NOMO-1 treated with DMSO at 0.1 percent for 48 hours (cell line): ENCODE data around the gene PCED1B.
"Not testable (repeated sequence)": the region's sequence is repeated elsewhere in the genome, so short reads cannot be mapped to it uniquely, and the experiment has no call there.

ENCODE experiments used
- DNase-seq: peaks from one replicate; lab custom pipeline; 2025; ENCODE audit not compliant: unreplicated experiment; lab: John Stamatoyannopoulos, UW

PCED1B gene, protein sequence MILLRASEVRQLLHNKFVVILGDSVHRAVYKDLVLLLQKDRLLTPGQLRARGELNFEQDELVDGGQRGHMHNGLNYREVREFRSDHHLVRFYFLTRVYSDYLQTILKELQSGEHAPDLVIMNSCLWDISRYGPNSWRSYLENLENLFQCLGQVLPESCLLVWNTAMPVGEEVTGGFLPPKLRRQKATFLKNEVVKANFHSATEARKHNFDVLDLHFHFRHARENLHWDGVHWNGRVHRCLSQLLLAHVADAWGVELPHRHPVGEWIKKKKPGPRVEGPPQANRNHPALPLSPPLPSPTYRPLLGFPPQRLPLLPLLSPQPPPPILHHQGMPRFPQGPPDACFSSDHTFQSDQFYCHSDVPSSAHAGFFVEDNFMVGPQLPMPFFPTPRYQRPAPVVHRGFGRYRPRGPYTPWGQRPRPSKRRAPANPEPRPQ

DNA sequence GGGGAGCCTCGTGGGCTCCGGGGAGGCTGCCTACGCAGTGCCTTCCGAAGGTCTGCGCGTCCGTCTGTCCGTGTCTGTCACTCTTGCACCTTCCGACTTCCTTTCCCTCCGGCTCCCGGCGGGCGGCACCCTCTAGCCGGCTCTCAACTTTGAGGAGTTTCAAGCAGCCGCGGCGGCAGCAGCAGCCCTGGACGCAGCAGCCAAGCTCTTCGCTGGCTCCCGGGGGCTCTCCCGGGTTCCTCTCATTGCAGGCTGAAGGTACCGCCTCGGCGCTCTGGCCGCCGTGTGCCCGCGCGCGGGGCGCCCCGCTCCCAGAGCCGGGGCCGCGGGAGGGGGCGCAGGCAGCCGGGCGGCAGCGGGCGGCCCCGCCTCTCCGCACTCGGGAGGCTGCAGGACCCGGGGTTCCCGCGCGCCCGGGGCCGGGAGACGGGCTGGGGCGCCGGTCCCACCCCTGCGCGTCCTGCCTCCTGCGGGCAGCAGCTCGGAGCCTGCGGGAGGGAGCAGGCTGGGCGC is at the start of gene PCED1B, which contains the start of gene AMIGO2:
PCED1B (plus strand) TSS at position 154 of the 513 bp plus-strand sequence. CDS start 155,443 bp downstream, outside the sequence.
AMIGO2 (minus strand) TSS at position 492 of the 513 bp plus-strand sequence. CDS start 957 bp downstream, outside the sequence.
- DNase-seq: peak; percentile 70

DNA sequence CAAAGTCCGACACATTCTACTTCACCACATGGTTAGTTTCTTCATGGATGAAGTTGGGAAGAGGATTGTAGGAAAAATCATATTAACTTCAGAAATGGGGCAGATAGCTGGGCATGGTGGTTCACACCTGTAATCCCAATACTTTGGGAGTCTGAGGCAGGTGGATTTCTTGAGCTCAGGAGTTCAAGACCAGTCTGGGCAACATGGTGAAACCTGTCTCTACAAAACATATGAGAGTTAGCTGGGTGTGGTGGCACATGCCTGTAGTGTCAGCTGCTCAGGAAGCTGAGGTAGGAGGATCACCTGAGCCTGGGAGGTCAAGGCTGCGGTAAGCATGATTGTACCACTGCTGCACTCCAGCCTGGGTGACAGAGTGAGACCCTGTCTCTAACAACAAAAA is 49.5 kb upstream of the PCED1B start:
- DNase-seq: no peak

DNA sequence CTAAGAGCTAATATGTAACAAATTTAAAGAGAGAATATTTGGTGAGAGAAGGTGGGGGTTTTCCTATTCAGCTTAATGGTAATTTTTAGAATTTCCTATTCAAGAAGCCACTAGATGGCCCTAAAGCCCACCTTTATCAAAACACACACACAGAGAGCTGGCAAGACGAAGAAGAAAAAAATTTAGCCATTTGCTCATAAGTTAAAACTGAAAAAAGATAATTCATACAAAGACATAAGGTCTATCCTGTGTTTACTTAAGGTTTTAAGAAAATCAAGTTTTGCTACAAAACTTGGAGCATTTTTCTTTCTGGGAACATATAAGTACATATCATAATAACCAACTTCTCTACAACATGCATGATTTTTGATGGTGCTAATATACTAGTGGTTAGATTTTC is 46.8 kb upstream of the PCED1B start:
- peak; percentile 47 for DNase-seq

DNA sequence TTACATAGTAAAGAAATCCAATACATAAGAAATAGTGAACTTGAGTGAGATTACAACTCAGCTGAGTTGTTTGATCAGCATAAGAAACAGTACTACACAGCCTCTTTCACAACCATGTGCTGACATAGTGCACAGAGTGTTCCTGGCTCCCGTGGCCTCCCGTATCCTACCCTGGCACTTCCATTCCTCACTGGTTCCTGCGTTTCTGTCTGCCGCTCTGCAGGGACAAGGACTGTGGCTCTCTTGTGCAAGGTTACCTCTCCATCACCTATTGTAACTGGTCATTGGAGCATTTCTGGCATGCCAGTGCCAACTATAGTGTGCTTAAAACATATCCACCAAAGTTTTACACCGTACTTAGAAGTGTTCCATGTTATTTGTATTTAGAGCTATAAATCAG is 46.3 kb upstream of the PCED1B start:
- no peak for DNase-seq

DNA sequence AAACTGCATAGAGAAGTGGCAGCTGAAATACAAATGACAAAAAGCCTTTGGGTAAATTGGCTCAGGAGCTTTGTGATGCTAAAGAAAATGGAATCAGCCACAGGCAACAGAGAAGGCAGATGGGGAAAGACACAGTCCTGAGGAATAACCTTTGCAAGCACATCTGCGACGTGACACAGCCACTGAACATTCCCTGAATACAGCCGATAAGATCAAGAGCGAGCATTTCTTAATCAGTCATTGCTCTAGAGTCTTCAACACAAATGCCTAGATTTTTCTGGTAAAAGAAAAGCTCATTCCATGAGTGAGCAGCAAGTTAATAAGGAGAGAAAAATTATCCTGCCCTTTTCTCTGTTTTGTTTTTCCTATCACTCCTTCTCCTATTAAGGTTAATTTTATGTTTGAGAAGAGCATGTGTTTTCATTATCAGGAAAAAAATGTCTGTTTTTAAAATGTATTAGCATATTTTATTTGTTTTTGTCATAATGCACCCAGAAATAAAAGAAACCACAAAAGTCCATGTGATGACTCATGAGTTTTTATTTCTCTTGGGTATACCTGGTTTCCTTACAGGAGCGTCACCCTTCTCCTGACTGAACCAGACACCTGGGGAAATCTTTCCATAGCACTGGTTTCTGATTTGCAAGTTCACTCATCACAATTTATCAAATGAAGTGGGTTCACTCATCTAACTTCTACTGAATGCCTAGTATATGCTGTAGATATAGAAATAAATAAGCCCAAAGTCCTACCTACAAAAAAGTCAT is 45.4 kb upstream of the PCED1B start:
- no peak for DNase-seq

DNA sequence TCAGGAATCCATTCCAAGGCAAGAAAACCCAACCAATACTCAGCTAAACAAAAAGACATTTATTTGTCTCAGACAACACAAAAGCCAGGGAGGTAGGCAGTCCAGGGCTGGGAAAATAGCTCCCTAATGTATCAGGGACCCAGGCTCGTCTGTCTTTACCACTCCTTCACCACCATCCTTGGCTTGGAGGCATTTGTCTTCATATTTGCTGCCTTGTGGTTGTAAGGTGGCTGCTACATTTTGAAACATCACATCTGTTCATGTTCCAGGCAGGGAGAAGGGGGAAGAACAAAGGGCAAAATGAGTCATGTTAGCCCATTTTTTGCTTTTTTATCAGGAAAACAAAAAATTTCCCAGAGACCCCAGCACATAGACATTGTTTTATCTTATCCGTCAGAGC is 44.8 kb upstream of the PCED1B start:
- no peak for DNase-seq

DNA sequence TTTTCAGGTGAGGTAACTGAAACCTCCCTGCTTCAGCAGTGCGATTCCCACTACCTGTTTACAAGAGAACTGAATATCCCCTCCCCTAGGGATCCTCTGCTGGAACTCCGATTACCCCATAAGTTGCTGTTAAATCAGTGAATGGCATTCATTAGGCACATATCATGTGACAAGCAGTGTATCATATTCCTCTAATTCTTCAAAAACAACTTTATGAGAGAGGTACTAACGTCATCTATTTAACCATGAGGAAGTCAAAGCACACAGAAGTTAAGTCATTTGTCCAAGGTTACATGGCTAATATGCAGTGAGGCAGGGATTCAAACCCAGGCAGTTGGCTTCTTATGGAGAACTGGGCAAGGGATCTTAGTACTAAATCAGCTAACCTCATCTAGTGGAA is 43.9 kb upstream of the PCED1B start:
- DNase-seq: no peak

DNA sequence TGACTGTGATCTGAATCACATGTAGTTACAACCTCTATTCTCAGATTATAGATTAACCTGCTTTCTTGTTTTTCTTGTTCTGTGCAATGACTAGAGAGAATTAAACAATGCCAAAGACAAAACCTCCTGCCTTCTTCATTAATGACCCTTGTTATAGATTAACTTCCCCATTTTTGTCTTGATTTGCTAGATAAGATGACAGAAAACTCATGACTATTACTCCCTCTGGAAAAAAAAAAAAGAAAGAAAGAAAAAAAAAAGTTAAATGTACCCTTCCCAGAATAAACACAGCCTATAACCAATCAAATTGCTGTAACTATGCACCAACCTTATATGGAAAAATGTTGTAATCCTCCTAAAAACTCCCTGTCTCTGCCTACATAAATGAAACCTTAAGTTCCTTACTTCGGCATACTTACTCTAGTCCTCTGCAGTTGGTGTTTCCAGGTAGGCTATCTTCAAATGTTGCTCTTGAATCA is 41.1 kb upstream of the PCED1B start:
- DNase-seq: peak; percentile 50

DNA sequence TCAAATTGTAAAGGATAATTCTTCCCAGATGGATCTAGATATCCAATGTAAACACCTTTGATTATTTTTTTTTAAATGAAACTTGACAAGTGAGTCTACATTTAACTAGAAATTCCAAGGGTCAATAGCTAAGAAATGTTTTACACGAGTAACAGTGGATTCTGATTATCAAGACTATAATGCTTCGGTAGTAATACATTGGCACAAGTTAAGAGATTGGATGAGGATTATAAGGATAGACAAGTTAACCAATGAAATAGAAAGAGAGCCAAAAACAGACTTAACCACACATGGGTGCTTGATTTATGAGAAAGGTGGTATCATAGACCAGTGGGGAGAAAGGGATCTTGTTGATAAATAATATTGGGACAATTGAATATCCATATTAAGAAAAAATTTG is 40.3 kb upstream of the PCED1B start:
- DNase-seq: no peak

DNA sequence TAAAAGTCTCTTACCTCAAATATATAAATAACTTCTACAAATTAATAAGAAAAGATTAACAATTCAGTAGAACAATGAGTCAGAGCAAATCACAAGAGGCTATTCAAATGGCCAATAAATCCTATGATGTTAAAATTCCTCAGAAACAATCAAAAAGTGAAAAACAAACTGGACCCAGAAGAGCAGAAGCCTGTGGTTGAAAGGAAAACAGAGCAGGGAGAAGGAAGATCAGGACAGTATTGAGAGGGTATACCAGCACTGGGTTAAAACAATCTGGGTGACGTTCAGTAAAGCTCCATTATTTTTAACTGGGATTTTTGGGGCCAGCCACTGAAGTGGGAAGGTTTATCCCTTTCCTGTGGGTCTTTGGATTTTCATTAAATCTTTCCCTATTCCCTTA is 39.7 kb upstream of the PCED1B start:
- DNase-seq: no peak

DNA sequence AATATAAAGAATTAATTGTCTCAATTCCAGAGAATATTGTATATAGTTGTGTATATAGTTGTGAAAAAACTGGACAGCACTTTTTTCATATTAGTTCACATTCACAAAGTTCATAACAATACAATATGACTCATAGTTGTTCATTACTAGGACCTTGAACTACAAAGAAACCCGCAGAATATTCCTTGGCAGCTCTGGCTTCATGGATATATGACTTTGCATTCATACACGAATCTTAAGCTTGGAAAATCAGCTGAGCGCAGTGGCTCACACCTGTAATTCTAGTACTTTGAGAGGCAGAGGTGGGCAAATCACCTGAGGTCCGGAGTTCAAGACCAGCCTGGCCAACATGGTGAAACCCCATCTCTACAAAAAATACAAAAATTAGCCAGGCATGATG is 38.1 kb upstream of the PCED1B start:
- DNase-seq: no peak

DNA sequence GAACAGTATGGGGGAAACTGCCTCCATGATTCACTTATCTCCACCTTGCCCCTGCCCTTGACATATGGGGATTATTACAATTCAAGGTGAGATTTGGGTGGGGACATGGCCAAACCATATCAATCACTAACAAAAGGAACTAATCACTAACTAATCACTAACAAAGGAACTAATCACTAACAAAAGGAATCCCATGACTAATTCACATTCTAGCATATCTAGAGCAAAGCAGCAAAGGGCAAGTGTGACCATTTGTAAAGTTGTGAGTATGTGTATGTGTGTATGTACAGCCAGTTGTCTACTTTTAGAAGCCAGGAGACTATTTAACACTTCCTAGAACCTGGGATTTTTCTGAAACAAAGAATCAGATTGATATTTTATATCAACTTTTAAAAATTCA is 30.9 kb upstream of the PCED1B start:
- no peak for DNase-seq

DNA sequence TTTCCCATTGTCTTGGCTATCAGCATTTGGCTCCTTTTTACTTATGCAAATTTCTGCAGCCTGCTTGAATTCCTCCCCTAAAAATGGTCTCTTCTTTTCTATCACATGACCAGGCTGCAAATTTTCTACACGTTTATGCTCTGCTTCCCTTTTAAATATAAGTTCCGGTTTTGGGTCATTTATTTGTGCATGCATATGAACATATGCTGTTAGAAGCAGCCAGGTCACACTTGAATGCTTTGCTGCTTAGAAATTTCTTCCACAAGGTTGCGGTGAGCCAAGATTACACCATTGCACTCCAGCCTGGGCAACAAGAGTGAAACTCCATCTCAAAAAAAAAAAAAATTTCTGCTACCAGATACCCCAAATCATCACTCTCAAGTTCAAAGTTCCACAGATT is 28.1 kb upstream of the PCED1B start:
- not testable (repeated sequence) for DNase-seq

DNA sequence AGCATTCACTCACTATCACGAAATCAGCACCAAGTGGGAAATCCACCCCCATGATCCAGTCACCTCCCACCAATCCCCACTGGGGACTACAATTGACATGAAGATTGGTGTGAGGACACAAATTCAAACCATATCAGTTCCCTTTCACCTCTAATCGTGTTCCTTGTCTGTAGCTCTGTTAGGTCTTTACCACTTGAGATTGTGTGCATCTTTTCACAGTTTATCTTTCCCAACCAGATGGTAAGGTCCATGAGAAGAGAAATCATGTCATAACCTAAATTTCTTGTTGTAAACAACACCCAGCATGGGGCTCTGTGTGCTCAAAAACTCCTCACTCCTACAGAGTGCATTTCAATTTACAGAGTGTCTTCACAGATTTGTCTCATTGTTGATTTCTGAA is 27.1 kb upstream of the PCED1B start:
- no peak for DNase-seq

DNA sequence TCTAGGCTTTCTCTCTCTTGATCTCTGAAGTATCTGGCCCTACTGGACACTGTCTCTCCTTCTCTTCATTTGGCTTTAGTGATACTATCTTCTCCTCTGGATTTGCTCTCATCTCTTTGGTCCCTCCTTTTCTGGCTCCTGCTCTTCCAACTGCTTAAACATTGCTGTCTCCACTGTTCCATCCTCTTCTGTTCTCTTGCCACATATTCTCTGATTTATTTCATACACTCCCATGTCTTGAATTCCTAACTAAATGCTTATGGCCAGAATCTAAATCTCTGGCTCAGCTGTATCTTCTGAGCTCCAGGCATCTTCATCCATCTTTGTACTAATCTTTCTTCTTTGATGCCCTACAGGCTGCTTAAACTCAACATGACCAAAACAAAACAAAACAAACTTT is 25.5 kb upstream of the PCED1B start:
- no peak for DNase-seq

DNA sequence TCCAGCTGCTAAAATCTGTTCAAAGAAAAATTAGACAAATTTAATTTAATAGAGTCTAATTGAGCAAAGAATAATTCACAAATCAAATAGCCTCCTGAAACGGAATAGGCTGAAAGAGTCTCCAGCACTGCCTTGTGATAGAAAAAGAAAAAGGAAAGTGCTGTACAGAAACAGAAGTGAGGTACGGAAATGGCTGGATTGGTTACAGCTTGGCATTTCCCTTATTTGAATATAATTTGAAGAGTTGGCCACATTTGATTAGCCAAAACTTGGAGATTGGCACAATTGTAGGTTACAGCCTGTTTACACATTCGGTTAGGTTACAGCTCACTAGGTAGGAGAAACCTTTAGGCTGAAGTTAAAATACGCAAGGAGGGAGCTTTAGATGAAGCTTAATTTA is 24.8 kb upstream of the PCED1B start:
- DNase-seq: peak; percentile 21

DNA sequence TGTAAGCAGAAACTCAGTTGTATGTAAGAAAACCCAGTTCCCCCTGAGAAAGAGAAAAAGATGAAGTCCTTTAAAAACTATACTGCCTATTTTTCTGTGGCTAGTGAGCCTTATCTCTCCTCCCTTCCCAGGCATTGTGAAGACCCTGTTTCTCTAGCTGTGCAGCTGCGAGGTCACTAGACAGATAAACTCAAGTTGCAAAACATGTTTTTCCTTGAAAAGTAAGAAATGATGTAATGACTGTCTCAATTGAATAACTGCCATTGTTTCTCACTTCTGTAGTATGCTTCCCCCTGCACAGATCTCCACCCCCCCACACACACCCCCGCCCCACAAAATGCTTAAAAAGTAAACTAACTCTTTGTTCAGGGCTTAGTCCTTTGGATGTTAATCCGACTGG is 23.6 kb upstream of the PCED1B start:
- not testable (repeated sequence) for DNase-seq

DNA sequence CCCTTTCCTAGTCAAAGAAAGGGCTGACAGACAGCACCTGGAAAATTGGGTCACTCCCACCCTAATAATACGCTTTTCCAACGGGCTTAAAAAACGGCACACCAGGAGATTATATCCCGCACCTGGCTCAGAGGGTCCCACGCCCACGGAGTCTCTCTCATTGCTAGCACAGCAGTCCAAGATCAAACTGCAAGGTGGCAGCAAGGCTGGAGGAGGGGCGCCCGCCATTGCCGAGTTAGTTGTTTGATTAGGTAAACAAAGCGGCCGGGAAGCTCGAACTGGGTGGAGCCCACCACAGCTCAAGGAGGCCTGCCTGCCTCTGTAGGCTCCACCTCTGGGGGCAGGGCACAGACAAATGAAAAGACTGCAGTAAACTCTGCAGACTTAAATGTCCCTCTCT is 22.5 kb upstream of the PCED1B start:
- not testable (repeated sequence) for DNase-seq

DNA sequence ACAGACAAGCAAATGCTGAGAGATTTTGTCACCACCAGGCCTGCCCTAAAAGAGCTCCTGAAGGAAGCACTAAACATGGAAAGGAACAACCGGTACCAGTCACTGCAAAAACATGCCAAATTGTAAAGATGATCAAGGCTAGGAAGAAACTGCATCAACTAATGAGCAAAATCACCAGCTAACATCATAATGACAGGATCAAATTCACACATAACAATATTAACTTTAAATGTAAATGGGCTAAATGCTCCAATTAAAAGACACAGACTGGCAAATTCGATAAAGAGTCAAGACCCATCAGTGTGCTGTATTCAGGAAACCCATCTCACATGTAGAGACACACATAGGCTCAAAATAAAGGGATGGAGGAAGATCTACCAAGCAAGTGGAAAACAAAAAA is 20.8 kb upstream of the PCED1B start:
- not testable (repeated sequence) for DNase-seq

DNA sequence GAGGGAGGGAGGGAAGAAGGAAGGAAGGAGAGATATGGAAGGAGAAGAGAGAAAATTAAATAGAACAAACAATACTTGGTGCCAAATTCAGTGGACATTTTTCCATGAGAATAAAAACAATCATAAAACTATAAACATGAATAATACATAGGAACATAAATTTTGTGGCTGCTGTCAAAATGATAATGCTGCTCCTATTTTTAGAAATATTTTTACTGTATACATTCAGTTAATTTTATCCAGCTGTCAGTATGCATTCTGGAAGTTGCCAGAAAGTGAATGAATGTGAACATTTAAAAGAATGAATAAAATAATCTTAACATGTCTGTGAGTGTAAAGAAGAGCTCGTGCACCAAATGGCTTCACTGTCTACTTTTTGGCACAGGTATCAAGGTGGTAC is 13.9 kb upstream of the PCED1B start:
- no peak for DNase-seq

DNA sequence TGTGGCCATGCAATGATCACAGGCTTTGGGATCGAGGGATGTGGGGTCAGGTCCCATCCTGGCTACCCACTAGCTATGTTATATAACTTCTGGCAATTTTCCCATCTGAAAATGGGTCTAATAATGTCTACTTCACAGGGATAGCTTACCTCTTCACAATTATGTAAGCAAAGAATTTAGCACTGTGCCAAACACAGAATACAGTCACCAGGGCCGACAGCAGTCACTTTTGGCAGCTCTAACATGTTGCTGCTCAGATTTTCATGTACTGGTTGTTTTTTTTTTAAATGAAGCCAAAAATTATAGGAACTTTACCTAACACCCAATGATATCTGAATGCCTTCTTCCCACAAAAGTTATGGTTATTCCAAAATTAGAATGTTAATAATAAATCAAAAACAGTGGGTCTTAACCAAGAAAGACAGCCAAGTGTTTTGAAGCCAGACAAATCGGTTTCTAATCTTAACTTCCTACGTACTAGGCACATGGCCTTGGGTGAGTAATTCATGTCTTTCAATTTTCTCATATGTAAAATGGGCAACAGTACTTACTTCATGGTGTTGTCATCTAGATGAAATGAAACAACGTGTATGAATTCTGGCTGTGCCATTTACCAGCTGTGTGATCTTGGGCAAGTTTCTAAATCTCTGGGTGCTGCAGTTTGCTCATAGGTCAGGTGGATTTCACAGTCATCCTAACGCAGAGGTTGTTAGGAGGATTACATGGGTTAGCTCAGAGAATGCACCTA is 13.0 kb upstream of the PCED1B start:
- DNase-seq: no peak
